Astrocyte of the cerebellum (primary cell): Measurements from ENCODE around the gene OPRL1.
"Not testable (repeated sequence)": the region's sequence is repeated elsewhere in the genome, so short reads cannot be mapped to it uniquely, and the experiment has no call there.

Source experiments
- DNase-seq: peaks from one replicate; pipeline ENCODE4 v3.0.0-alpha.2; 2011; ENCODE audit warnings: low read depth
- H3K4me3 ChIP-seq: 2 replicates; pipeline ENCODE4 v1.5.1; 2011; ENCODE audit warnings: mild to moderate bottlenecking, low read depth, low read length, moderate library complexity
- in situ Hi-C: cut with HindIII; loops from 2 replicates; pipeline ENCODE4 v1.10.0; 2017; ENCODE audit warnings: low sequenced_read_pairs
- TF ChIP-seq, protein P1 (sequence below): IDR thresholded peaks from 2 replicates; pipeline ENCODE4 v1.5.1; 2012; ENCODE audit warnings: low read length, low read depth, moderate library complexity, mild to moderate bottlenecking; ENCODE audit errors: missing control alignments

Gene OPRL1

DNA sequence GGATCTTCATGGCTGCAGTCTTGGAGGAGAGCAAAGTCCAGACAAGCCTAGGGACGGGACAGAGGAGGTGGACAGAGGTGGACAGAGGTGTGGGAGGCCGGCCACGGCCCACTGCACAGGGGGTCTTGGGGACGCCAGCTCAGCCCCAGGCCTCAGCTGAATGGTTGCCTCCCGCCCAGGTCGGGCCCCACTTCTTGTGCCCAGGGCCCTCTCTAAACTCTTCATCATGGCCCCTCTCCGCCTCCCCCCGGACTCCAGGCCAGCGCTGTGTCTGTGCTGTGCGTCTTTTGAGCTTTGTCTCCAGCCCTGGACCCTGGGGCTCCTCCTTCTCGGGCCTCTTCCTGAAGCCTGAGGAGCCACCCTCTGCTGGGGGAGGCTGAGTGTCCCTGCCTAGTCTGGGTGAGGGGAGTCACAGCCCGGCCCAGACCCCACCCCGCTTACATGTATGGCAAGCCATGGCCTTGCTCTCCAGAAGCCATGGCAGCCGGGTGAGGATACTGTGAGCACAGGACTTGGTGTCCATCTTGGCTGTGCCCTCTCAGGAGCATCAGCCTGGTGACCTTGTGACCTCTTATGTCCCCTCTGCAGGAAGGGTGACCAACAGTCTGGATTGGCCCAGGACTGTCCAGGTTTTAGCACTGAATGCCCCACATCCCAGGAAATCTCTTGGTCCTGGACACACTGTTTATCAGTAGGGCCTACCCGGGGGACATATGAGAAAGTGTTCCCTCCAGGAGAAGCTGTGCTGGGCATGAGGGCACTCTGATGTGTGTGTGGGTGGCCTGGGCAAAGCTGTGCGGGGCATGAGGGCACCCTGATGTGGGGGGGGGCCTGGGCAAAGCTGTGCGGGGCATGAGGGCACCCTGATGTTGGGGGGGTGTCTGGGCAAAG lies 36.9 kb downstream of the OPRL1 start:
- no peak for DNase-seq
- TF ChIP-seq, protein P1, sequence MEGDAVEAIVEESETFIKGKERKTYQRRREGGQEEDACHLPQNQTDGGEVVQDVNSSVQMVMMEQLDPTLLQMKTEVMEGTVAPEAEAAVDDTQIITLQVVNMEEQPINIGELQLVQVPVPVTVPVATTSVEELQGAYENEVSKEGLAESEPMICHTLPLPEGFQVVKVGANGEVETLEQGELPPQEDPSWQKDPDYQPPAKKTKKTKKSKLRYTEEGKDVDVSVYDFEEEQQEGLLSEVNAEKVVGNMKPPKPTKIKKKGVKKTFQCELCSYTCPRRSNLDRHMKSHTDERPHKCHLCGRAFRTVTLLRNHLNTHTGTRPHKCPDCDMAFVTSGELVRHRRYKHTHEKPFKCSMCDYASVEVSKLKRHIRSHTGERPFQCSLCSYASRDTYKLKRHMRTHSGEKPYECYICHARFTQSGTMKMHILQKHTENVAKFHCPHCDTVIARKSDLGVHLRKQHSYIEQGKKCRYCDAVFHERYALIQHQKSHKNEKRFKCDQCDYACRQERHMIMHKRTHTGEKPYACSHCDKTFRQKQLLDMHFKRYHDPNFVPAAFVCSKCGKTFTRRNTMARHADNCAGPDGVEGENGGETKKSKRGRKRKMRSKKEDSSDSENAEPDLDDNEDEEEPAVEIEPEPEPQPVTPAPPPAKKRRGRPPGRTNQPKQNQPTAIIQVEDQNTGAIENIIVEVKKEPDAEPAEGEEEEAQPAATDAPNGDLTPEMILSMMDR: no peak
- H3K4me3 ChIP-seq: no peak overlapping the region
- in situ Hi-C loops: no loop called here

DNA sequence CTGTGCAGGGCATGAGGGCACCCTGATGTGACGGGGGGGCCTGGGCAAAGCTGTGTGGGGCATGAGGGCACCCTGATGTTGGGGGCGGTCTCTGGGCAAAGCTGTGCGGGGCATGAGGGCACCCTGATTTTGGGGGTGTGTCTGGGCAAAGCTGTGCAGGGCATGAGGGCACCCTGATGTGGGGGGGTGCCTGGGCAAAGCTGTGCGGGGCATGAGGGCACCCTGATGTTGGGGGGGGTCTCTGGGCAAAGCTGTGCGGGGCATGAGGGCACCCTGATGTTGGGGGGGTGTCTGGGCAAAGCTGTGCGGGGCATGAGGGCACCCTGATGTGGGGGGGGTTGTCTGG lies 37.5 kb downstream of the OPRL1 start:
- H3K4me3 ChIP-seq, in situ Hi-C loops, DNase-seq: not testable (repeated sequence)

DNA sequence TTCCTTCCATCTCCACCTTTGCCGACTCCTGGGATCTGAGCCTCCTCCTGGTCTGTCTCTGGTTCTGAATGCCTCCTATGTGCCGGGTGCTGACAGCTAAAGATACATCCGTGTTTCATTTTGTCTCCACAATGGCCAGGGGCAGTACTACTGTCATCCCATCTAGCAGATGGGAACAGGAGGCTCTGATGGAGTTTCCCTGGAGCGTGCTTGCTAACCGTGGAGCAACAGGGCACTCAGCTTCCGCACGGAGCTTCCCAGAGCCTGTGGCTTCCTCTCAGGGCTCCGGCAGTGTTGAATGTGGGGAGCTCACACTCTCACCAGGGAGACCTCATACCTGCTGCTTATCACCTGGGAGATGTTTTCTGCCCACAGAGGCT lies 39.4 kb downstream of the OPRL1 start:
- DNase-seq: no peak
- in situ Hi-C loops: no loop called here
- no peak overlapping the region for H3K4me3 ChIP-seq
- TF ChIP-seq, protein P1: no peak

DNA sequence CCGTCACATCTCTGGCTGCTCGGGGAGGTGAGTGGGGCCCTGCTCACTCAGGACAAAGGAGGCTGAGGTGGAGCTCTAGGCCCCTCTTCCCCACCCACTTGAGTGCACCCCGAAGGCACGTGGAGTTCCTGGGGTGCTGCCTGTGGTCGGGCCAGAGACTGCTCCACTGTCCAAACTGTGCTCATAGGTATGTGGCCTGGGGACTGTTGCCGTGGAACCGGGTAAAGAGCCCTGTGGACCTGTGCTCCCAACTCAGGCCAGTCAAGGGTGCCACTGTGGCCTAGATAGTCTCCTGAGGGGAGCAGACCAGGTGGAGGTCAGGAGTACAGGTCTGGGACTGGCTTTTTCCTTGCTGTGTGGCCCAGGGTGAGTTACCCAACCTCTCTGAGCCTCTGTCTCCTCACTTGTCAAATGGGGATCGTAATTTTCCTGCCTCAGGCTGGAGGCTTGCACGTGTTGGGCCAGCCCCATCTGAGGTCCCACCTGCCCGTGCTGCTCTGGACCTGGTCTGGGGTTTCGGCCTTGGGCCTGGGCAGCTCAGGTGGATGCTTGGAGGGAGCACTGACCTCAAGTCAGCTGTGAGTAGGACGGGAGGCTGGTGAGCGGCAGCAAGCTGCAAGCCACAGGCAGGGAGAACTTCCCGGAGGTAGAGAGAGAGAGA lies 39.9 kb downstream of the OPRL1 start:
- TF ChIP-seq, protein P1: no peak
- in situ Hi-C loops: no loop called here
- DNase-seq: no peak
- H3K4me3 ChIP-seq: no peak overlapping the region

DNA sequence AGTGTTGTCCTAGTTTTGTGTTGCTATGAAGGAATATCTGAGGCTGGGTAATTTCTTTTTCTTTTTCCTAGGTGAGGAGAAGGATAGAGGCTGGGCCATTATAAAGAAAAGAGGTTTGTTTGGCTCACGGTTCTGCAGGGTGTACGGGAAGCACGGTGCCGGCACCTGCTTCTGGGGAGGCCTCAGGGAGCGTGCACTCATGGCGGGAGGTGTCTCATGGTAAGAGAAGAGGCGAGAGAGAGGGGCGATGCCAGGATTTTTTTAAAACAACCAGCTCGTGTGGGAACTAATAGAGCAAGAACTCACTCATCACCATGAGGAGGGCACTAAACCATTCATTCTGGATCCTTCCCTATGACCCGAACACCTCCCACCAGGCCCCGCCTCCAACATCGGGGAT lies 41.7 kb downstream of the OPRL1 start:
- in situ Hi-C loops: no loop called here
- DNase-seq: no peak
- TF ChIP-seq, protein P1: no peak
- H3K4me3 ChIP-seq: no peak overlapping the region

DNA sequence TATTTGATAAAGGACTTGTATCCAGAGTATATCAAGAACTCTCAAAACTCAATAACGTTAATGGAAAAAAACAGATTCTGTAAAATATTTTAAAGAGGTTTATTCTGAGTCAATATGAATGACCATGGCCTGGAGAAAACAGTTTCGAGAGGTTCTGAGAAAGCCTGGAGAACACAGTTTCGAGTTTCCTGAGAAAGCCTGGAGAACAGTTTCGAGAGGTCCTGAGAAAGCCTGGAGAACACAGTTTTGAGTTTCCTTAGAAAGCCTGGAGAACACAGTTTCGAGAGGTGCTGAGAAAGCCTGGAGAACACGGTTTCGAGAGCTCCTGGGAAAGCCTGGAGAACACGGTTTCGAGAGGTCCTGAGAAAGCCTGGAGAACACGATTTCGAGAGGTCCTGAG lies 43.0 kb downstream of the OPRL1 start:
- H3K4me3 ChIP-seq, DNase-seq, in situ Hi-C loops: not testable (repeated sequence)

DNA sequence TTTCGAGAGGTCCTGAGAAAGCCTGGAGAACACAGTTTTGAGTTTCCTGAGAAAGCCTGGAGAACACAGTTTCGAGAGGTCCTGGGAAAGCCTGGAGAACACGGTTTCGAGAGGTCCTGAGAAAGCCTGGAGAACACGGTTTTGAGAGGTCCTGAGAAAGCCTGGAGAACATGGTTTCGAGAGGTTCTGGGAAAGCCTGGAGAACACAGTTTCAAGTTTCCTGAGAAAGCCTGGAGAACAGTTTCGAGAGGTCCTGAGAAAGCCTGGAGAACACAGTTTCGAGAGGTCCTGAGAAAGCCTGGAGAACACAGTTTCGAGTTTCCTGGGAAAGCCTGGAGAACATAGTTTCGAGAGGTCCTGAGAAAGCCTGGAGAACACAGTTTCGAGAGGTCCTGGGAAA lies 43.6 kb downstream of the OPRL1 start:
- in situ Hi-C loops, DNase-seq, H3K4me3 ChIP-seq: not testable (repeated sequence)

DNA sequence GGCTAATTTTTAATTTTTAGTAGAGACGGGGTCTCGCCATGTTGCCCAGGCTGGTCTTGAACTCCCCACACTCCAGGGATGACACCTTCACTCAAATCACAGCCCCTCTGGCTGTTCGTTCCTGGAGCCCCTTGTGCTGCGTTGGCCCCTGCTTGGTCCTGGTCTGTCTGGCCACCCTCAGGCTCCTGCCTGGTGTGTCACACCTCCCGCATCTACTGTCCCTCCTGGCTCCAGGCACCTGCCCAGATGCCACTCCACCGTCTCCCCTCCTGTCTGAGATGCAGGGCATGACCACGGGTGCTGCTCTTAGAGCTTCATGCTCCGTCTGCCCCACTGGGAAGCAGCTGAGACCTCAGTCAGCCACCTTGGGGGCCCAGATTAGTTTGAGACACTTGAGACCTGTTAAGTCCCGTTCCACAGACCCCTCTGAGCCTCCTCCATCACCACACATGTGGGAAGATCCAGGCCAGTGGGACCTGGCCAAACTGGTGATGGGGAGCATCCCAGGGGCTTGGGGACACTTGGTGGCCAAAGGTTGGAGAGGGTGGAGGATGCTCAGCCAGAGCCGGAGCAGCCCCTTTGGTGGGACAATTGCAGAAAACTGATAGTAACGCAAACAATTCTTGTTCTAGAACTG lies 49.4 kb downstream of the OPRL1 start:
- DNase-seq: no peak
- H3K4me3 ChIP-seq: no peak overlapping the region
- TF ChIP-seq, protein P1: no peak
- in situ Hi-C loops: no loop called here
